ENCODE data around the gene SCD. TPM values are rescaled to one million over a fixed set of nuclear protein-coding genes. Genes with fewer than 3 reads are reported as not detected.
"Not testable (repeated sequence)": the region's sequence is repeated elsewhere in the genome, so short reads cannot be mapped to it uniquely, and the experiment has no call there.

The SCD gene
- 97.0 TPM for total RNA-seq

DNA sequence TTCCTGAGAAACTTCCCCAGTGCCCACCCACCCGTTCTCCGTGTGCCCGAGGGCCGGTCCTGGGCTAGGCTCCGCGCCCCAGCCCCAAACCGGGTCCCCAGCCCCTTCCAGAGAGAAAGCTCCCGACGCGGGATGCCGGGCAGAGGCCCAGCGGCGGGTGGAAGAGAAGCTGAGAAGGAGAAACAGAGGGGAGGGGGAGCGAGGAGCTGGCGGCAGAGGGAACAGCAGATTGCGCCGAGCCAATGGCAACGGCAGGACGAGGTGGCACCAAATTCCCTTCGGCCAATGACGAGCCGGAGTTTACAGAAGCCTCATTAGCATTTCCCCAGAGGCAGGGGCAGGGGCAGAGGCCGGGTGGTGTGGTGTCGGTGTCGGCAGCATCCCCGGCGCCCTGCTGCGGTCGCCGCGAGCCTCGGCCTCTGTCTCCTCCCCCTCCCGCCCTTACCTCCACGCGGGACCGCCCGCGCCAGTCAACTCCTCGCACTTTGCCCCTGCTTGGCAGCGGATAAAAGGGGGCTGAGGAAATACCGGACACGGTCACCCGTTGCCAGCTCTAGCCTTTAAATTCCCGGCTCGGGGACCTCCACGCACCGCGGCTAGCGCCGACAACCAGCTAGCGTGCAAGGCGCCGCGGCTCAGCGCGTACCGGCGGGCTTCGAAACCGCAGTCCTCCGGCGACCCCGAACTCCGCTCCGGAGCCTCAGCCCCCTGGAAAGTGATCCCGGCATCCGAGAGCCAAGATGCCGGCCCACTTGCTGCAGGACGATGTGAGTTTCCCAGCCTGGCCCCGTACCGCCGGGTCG is at the start of gene SCD:
TSS of gene SCD (plus strand) at position 469 of the 803 bp plus-strand sequence. CDS start at position 741, 272 bp downstream.
- DNase-seq (ENCODE audit: low spot score) = peak; percentile 89

DNA sequence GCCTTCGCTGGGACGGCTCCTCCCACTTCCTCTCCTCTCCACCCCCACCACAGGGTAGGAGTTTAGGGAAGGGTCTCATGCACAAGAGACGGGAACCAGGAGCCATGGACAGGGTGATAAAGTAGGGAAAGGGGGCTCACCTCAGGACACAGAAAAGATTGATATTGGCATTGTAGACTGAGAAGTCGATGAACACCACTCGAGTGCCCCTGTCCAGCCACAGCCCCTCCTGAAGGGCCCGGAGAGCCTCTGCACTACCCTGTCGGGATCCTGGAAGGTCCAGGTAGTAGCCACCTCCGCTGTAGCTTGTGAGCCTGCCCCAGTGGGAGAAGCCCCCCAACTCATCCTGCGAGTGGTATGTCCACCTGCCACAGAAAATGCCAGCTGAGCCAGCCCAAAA is 49.8 kb upstream of the SCD start:
- no peak for DNase-seq (ENCODE audit: low spot score)

DNA sequence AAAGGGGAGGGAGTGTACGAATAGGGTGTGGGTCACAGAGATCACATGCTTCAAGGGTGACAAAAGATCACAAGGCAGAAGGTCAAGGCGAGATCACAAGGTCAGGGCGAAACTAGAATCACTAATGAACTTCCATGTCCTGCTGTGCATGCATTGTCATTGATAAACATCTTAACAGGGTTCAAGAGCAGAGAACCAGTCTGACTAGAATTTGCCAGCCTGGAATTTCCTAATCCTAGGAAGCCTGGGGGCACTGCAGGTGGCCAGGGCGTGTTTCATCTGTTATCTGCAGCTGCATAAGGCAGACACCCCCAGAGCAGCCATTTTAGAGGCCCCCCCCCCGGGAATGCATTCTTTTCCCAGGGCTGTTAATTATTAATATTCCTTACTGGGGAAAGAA is 45.9 kb upstream of the SCD start:
- not testable (repeated sequence) for DNase-seq (ENCODE audit: low spot score)

DNA sequence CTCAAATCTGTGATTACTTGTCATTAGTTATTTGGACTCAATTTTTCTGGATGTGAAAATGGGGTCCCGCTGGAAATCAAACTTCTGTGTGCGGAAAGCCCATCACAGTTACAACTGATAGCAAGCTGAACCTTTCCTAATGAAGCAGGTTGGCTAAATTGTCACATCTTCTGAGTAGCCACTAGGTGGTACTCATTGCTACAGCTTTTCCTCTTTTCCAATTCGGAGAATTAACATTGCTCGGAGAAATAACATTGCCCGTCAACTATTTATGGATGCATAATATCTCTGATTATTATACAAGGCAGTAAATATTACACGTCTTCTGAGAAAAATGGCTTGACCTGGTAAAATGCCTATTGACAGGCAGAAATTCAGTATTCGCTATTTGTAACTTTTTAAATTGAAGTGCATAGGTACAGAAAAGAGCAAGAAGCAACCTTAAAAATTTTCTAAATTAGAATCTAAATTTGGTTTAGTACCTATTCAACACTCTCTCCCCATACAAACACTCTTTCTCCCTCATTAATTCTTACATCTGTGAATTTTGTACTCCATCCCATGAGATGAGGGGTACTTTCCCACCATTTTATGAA is 43.2 kb upstream of the SCD start:
- no peak for DNase-seq (ENCODE audit: low spot score)

DNA sequence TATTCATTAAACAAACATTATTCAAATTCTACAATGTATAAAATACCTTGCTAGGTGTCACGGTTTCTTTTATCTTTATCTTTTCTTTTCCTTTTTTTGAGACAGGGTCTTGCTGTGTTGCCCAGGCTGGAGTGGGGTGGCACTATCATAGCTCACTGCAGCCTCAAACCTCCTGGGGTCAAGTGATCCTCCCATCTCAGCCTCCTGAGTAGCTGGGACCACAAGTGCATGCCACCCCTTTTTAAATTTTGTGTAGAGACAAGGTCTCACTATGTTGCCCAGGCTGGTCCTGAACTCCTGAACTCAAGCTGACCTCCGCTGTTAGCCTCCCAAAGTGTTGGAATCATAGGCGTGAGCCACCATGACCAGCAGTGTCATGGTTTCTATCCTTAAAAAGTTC is 42.6 kb upstream of the SCD start:
- DNase-seq (ENCODE audit: low spot score) = no peak

DNA sequence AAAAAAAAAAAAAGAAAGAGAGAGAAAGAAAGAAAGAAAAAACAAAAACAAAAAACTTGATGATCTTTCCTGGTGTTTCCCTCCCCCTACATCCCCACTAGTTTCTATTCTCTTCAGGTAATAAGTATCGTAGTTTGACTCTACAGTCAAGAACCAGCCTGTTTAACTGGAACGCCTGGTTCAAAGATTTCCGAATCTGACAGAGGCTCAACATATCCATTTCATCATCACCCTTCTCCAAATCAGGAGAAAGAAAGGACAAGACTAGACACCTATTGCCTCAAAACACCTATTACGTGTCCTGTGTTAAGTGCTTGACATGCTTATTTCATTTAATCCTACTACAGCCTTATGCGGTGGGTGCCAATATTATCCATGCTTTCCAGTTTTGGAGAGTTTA is 40.2 kb upstream of the SCD start:
- DNase-seq (ENCODE audit: low spot score) = no peak

DNA sequence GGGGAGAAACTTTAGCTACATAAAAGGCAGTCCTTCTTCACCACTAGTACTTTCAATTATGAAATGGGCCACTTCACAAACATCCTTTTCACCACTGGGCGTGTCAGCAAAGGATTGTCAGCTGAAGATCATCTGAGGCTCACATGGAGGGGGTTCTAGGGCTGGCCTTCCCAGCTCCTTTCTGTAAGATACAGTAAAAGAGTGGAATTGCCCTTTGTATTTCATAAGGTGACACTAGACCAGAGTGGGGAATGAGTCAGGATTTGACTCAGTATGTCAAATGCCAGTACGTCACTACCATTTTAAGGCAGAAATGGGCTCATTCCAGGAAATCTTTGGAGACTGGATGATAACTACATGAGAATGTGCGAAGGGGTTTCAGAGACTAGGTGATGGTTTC is 39.3 kb upstream of the SCD start:
- no peak for DNase-seq (ENCODE audit: low spot score)

DNA sequence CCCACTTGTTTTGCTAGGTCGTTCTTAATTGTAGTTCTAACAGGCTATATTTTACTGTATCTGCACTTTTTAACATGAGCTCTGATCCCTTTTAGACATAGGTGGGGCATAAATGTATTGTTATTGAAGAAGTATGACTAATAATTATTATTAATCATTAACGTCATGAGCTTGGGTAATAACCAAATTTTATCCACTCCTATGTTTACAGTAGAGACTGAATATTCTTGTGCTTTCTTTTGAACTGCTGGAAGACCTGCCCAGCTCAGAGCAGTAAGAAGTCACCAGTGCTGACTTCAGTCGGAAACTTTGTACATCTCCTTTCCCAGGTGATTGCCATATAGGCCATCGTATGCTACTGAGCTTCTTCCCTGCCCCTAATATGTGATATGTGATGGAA is 35.7 kb upstream of the SCD start:
- DNase-seq (ENCODE audit: low spot score) = peak; percentile 18

DNA sequence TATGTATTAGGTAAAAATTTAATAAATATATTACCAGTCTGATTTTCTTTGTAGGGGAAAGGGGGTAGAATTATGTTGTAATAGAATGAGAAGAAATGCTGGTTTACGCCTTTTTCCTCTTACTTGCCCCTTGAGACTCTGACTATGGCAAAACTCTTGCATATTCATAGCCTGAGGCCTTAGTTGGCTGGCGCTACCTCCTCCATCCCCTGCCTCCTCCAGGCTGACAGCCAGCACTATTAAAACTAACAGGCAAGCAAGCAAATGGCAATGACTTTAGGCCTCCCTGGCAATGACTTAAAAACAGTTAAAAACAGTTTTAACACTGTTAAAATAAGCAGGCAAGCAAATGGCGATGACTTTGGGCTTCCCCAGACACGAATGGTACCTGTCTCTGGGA is 31.4 kb upstream of the SCD start:
- no peak for DNase-seq (ENCODE audit: low spot score)

DNA sequence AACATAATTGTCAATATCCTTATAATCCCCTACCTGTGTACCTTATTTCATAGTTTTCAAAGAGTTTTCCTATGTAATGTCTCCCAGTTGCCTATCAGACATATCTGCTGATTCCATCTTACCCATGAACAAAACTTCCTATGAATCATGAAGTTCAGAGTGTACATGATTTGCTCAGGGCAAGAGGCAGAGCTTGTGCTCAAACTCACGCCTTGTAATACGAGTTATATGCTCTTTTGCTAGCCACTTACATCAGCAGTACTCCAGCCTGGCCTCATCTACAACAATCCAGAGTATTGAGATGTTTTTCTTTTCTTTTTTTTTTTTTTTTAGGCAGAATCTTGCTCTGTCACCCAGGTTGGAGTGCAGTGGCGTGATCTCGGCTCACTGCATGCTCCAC is 28.8 kb upstream of the SCD start:
- no peak for DNase-seq (ENCODE audit: low spot score)

DNA sequence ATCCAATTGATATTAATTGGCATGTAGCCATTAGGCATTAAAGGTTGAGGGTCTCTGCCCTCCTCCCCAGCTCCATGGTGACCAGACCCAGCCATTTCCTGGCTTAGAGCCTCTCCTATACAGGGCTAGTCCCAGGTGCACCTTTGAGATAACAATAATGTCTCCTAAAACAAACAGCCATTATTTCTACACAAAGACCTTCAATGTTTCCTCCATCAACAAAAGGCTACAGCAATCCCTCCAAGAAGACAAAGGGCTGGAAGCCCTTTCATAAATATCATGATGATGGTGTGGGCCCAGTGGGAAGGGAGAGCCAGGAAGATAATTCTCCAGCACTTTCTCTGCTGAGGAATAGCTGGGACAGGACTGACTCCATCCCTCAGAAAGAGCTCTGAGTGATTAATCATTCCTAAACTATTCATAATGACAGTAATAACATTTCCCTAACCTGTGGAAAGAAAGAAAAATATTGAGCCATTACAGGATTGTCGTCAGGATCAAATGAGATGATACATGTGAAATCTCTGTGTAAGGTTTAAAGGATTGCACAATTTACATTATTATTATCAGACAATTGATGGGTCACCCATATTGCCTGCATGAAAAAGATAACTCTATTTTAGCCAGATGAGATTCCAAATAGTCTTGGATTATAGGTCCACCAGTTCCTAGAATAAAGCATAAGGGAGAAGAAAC is 27.2 kb upstream of the SCD start:
- DNase-seq (ENCODE audit: low spot score) = no peak

DNA sequence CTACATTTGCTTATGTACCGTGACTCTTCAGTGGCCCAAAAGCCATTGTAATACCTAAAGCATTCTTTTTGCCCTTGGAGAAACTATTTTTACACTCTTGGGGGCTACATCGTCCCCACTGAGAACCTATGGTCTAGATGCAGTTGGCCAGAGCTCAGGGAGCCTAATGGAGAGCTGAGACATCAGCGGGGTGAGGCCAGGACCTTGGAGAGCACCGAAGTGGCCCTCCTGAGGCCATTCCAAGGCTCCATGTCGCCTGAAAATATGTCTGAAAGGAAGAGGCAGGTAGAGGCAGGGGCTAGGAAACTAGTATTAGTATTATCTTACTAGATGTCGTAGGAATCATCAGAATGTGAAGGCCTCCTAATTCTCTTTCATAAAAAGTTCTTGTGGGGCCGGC is 21.9 kb upstream of the SCD start:
- no peak for DNase-seq (ENCODE audit: low spot score)

DNA sequence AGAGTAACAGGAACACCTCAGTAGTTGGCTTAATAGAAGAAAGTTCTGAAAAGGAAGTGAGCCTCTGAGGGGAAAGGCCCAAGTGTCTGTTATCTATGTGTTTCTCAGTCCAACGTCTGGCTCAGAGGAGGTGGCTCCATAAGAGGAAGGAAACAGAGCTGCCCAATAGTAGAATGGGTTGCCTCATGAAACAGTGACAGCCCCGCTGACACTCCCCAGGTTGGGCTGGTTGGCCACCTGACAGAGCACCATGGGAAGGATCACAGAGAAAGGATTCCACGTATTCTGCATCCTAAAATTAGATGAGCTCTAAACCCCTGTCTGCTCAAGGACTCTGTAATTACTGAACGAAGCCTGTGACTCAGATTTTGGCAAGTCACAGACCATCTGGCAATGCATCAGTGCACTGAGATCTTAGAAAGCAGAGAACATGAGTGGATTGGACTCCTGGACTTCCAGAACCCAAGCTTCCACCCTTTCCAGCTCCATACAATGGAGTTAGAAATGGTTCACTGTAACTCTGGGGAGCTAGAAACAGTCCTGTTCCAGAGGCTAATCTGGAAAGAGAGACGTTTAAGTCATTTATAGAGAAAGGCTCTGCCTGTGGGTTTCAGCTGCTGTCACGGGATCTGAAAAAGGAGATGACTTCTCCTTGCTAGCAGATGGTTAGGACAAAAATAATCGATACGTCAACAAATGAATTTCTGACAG is 19.9 kb upstream of the SCD start:
- DNase-seq (ENCODE audit: low spot score) = peak; percentile 18

DNA sequence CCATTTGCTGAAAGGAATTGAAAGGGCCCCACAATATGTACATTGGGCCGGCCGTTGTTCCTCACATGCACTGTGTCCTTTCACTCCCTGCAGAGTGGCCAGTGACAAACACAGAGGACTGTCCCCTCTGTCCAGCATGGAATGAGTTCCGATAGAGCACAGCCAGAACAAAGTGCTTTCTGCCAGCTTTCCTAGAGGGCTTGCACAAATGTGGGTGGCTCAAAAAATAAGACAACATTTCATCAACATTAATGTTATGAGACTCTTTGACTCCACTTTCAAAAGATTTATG is 19.4 kb upstream of the SCD start:
- DNase-seq (ENCODE audit: low spot score) = no peak

DNA sequence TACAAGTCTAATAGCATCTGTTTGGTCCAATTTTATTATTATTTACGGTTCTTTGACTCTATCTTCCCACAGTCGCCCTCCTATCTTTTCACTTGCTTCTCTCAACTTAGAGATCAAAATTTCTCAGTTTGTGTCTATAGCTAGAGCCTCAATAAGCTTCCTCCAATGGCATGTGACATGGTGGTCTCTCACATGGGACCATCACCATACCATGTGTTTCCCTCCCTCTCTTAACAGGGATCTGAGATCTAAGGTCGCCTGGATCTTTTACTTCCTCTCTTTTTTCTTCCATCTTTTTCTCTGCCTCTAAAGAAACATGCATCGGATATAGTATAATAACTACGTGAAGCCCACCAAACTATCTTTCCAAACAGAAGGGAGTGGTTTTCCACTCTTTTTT is 18.8 kb upstream of the SCD start:
- DNase-seq (ENCODE audit: low spot score) = no peak

DNA sequence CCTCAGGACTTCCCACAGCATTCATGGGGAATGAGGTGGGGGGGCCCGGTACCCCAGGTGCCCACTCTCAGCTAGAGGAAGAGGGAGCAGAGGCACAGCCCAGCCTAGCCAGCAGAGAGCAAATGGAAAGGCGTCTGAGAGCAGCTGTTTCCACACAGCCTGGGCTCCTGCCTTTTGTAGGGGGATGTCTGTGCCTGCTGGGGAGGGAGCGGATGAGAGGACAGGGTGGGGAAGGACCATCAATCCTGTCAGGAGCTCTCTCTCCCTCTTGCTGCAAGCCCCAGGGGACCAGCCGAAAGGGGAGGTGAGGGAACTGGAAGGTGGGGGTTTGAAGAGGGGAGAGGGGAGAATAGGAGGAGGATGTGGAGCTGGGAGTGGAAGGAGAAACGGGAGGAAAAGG is 17.0 kb upstream of the SCD start, which contains the start of gene PKD2L1:
TSS of gene PKD2L1 (minus strand) at position 150 of the 400 bp plus-strand sequence. CDS start at position 25, 125 bp downstream.
- DNase-seq (ENCODE audit: low spot score) = no peak

DNA sequence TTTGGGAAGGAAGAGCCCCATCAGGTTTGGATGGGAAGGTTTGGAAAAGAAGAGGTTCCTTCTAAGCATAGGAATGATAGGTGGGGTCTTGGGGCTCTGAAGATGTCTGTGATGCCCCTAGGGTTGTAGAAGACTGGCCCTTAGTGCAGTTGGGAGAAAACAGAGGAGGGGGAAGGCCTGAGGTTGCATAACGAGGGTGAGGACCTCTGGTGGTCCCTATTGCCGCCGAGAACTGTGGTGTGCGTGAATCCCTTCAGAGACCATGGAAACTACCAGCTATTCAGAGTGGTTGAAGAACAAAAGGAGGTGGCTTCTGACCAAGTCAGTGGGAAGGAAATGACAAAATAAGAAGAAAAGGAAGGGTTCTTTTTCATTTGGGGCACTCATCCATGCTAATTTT is 13.9 kb upstream of the SCD start:
- no peak for DNase-seq (ENCODE audit: low spot score)

DNA sequence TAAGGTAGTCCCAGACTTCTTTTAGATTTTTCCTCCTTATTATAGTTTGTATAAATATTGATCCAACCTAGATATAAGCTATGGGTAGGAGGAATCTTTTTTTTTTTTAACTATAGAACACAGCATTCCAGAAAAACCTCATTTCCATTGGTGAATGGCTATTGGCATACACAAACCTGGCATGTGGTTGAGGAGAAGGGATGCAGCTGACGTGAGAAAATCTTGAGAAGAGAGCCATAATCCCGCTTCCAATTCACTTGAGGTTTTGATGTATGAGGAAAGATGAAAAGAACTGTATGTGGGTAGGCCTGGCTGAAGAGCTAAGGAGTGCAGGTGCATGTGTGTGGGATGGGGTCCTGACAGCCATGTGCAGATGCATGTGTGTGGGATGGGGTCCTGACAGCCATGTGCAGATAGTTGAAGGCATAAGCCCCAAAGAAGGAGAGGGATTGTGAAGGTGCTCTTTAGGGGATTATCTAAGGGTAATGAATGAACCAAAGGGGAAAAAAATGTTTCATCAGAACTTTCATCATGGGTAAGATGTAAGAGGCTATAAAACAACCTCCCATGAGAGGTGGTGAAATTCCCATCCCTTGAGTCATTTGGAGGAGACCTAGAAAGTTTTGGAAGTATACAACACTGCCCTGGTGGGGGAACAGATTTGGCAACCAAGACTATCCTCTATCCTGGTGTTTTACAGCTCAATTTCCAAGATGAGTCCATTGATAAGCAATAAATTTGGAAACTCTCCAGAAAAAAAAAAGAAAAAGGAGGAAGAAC is 13.2 kb upstream of the SCD start:
- DNase-seq (ENCODE audit: low spot score) = no peak

DNA sequence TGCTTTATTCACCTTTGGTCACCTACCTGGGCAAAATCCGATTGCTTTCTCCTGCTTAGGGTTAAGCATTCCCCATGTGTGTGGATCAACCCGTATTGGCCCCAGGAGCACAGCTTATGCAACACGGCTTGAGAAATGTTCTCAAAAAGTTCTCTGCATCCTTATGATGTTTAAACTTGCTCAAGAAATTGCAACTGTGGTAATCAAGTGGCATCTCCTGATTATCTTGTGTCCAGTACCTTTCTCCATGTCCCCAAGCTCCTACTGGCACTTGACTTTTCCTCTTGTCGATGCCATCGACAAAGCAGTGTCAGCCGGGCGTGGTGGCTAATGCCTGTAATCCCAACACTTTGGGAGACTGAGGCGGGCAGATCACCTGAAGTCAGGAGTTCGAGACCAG is 12.3 kb upstream of the SCD start:
- no peak for DNase-seq (ENCODE audit: low spot score)

DNA sequence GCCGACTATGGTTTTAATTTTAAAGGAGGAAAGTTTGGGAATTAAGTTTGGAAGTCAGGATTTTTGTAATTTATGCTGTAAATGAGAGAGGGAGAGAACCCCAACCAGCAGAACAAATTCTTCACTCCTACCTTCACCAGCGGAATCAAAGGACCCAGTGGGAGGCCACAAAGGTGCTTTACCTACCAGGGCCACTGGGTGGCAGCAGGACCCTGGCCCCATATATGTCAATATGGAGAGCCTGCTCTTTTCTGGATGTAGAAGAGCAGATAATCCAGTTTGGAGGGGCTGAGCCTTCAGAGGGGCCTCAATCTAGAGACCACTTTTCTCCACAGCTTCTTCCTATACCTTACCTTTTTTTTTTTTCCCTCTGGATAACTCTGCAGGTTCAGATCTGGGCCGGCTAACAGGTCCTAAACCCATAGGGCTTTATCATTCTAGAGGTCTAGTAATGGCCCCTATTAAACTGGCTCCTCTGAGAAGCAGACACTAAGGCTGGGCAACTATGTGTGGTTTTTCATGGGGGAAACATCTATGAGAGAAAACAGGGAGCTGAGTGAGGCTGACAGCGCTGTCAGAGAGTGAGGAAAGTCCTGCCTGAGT is 8.5 kb upstream of the SCD start:
- peak; percentile 79 for DNase-seq (ENCODE audit: low spot score)

DNA sequence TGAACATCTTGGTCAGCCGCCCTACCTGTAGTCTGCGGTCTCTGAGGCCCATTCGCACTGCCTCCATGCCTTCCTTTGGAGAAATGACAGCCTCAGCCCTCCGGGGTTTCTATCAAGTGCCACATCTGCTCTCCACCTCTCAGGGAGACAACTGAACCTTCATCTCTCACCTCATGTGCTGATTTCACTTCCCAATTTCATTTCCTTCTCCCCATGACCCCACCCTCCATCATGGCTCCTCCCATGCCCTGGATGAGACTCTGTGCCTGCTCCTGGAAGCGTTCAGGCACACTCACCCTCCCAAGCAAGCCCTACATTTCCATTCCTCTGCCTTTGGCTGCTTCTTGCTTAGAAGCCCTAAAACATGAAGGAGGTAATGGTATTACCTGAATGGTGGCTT is 7.8 kb upstream of the SCD start:
- DNase-seq (ENCODE audit: low spot score) = no peak

Measured in mucosa of gallbladder (tissue), 1 donor.